Body of pancreas (tissue), 4 donors: Measurements from ENCODE around the gene HAGHL. TPM values are rescaled to one million over a fixed set of nuclear protein-coding genes. Genes with fewer than 3 reads are reported as not detected.

Experiments used
- ATAC-seq: fragments of 150-250 bp; one replicate; pipeline ENCODE4 v1.9.1; 2016
- DNase-seq, 4 donors: peaks; one replicate each; pipeline ENCODE4 v3.0.0-alpha.2; 2019
- H3K27ac ChIP-seq, 4 donors: fragments of 200-600 bp; sonication (generic); 1 replicate in 3 of 4; 2 replicates in 1 of 4; pipeline versions ENCODE4 v1.5.1 to v1.6.1; 2016 to 2019; ENCODE audit warnings: mild to moderate bottlenecking in 1 of 4, mixed read lengths in 1 of 4, moderate library complexity in 1 of 4
- H3K27me3 ChIP-seq, 2 donors: fragments of 200-600 bp; sonication (generic); one replicate each; pipeline ENCODE4 v1.6.0; 2016; ENCODE audit warnings: mild to moderate bottlenecking in 1 of 2
- H3K36me3 ChIP-seq, 2 donors: fragments of 200-600 bp; sonication (generic); replicated peaks in 1 of 2; 2 replicates each; pipeline ENCODE4 v1.5.1; 2016; ENCODE audit warnings: low read depth in 2 of 2; ENCODE audit not compliant: insufficient read depth in 1 of 2
- H3K4me1 ChIP-seq: fragments of 200-600 bp; sonication (generic); one replicate; pipeline ENCODE4 v1.6.0; 2016
- H3K4me3 ChIP-seq, 2 donors: fragments of 200-600 bp; sonication (generic); 1 replicate in 1 of 2; 2 replicates in 1 of 2; pipeline ENCODE4 v1.5.1; 2016 to 2019
- H3K9me3 ChIP-seq, 3 donors: fragments of 200-600 bp; sonication (generic); 1 replicate in 2 of 3; 2 replicates in 1 of 3; pipeline ENCODE4 v1.5.1; 2016
- CTCF ChIP-seq, 7 experiments: fragments of 450-650 bp in 4 of 7; fragments of 200-600 bp in 3 of 7; sonication (generic) in 3 of 7; IDR thresholded peaks; one replicate each; pipeline ENCODE4 v1.5.1; 2016 to 2019; ENCODE audit warnings: antibody characterized with exemption in 7 of 7
- POLR2A ChIP-seq, 3 donors: fragments of 450-650 bp; IDR thresholded peaks; one replicate each; pipeline ENCODE4 v1.6.1; 2016; ENCODE audit warnings: antibody characterized with exemption in 3 of 3, mild to moderate bottlenecking in 2 of 3
- WGBS, 2 donors: methylation state at CpG; one replicate each; pipeline ENCODE4 v1.1.5; 2017; 5-methylcytosine and 5-hydroxymethylcytosine counted together
- intact Hi-C: fragments of 100-400 bp; cut with DNase I; formaldehyde crosslinking; loops from one replicate; pipeline ENCODE4 v1.15.1; 2023
- total RNA-seq, 2 donors: library from RNA; depleted of rRNA; stranded (reverse); fragments of >200 nt; gene quantifications; one replicate each; pipeline ENCODE4 v1.1.0, GENCODE V29; 2016

Gene HAGHL
- total RNA-seq, 2 donors from 2014 or later: 2.6 TPM; not detected in 1

GRCh38 chr16:724188-725040 lies 2.5 kb upstream of the HAGHL start:
- WGBS, 2 donors: 54% methylated on average over 23 of the region's 29 CpGs; no CpG with 5 or more reads in 1 of the 2 donors
- no peaks in the 10 kb centered on the region for H3K9me3 ChIP-seq
- TF ChIP-seq CTCF (IDR thresholded peaks at IDR 0.05): no peak
- no peak for TF ChIP-seq POLR2A (IDR thresholded peaks at IDR 0.05)
- ATAC-seq (no peak), DNase-seq (no peak)
- H3K36me3 ChIP-seq: no peaks in the 10 kb centered on the region
- intact Hi-C loops: no loop called here
- peaks cover 0 to 7% of the 10 kb centered on the region in 2 donors for H3K27me3 ChIP-seq
- peaks cover 53% of the 10 kb centered on the region for H3K4me1 ChIP-seq
- H3K4me3 ChIP-seq: no peak overlapping the region
- H3K27ac ChIP-seq: no peak overlapping the region

- Histone ChIP-seq H3K4me1 (peaks cover 47% of the 10 kb centered on the region), H3K27me3 (peaks cover 0 to 7% of the 10 kb centered on the region in 2 donors), H3K4me3 (no peak overlapping the region), H3K9me3 (no peaks in the 10 kb centered on the region), H3K36me3 (no peaks in the 10 kb centered on the region), H3K27ac (no peak overlapping the region)
- ATAC-seq (no peak), DNase-seq (no peak)
- no peak for TF ChIP-seq CTCF (IDR thresholded peaks at IDR 0.05)
- no peak for TF ChIP-seq POLR2A (IDR thresholded peaks at IDR 0.05)
- intact Hi-C loops: no loop called here
- WGBS, 2 donors: 49 to 60% methylated on average over 4 to 7 of the region's 7 CpGs
Observed at GRCh38 chr16:725041-725376, 1.9 kb upstream of the HAGHL start.

GRCh38 chr16:725463-726187 lies 1.3 kb upstream of the HAGHL start:
- WGBS, 2 donors: 27 to 57% methylated on average over 8 to 23 of the region's 23 CpGs
- ATAC-seq (no peak), DNase-seq (no peak)
- H3K36me3 ChIP-seq: no peaks in the 10 kb centered on the region
- no peak overlapping the region for H3K27ac ChIP-seq
- TF ChIP-seq CTCF (IDR thresholded peaks at IDR 0.05) (no peak), POLR2A (IDR thresholded peaks at IDR 0.05) (no peak)
- H3K27me3 ChIP-seq: peaks cover 0 to 7% of the 10 kb centered on the region in 2 donors
- peaks cover 42% of the 10 kb centered on the region for H3K4me1 ChIP-seq
- intact Hi-C loops: no loop called here
- H3K9me3 ChIP-seq: no peaks in the 10 kb centered on the region
- no peak overlapping the region for H3K4me3 ChIP-seq

GRCh38 chr16:726188-726437 lies 793 bp upstream of the HAGHL start:
- Histone ChIP-seq H3K4me1 (peaks cover 42% of the 10 kb centered on the region), H3K9me3 (no peaks in the 10 kb centered on the region), H3K27ac (no peak overlapping the region), H3K4me3 (no peak overlapping the region), H3K27me3 (peaks cover 0 to 7% of the 10 kb centered on the region in 2 donors), H3K36me3 (no peaks in the 10 kb centered on the region)
- no peak for TF ChIP-seq CTCF (IDR thresholded peaks at IDR 0.05)
- TF ChIP-seq POLR2A (IDR thresholded peaks at IDR 0.05): no peak
- 16% methylated on average over 9 of the region's 9 CpGs; no CpG with 5 or more reads in 1 of the 2 donors for WGBS, 2 donors
- intact Hi-C loops: no loop called here
- DNase-seq: no peak
- ATAC-seq: no peak
